ENCODE data around the gene WWOX. TPM values are rescaled to one million over a fixed set of nuclear protein-coding genes. Genes with fewer than 3 reads are reported as not detected.

Gene WWOX
- total RNA-seq, 1 donor from 2014 or later, result 28.2 TPM

DNA sequence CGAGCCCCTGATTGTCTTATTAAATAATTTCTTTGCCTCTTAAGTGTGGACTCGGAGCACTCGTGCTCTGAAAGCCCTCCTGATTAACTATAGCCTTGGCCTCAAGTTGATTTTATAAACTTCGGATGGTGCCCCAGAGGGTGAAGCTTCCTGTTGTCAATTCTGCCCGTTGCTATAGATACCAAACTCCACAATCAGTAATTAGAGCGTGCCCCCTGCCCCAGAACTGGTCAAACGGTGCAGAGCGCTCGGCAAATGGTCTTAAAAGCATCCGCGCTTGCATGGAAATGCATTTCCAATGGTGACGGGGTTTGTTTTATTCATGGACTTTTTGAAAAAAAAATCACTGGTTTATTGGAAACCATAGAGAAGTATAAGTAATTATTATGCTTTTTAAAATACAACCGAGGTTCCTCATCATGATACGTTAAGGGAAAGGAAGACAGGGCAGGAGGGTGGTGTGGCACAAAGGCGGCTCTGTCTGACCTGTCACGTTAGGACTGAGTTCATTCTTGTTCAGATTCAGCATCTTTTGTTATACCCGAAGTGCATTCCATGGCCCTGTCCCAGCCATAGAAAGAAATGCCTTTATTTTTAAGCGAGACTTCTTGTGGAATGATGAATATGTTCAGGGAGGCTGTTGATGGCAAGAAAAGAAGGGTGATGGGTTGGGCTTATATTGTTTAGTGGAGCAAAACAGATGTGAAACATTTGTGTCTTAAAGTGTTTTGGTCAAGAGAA, 1024.7 kb downstream of the WWOX start:
- Mint-ChIP-seq H3K4me3 (ENCODE audit: unreplicated experiment) (no peak overlapping the region), H3K4me1 (ENCODE audit: unreplicated experiment) (no peaks in the 10 kb centered on the region), H3K27ac (ENCODE audit: unreplicated experiment) (no peak overlapping the region)

DNA sequence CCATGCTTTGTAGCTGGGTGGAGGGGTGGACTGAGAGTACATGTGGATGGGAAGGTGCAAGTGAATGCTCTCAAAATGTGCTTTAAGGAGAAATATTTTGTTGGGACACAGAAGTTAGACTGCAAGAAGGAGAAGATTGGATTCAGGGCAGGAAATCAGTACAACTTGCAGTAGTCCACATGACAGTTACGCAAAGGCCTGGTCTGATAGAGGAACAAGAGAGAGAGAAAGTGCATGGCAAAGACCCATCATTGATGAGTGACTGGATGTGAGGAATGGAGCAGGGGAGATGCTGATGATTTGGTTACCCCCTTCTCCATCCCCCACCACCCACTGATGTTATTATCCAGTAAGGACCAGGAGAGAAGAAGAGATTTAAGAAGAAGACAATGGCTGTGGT, 1028.3 kb downstream of the WWOX start:
- DNase-seq (ENCODE audit: extremely low spot score, unreplicated experiment), result no peak
- H3K27ac Mint-ChIP-seq (ENCODE audit: unreplicated experiment), result no peak overlapping the region
- no peaks in the 10 kb centered on the region for H3K36me3 Mint-ChIP-seq (ENCODE audit: unreplicated experiment)
- H3K4me3 Mint-ChIP-seq (ENCODE audit: unreplicated experiment), result no peak overlapping the region
- TF ChIP-seq, protein P1, sequence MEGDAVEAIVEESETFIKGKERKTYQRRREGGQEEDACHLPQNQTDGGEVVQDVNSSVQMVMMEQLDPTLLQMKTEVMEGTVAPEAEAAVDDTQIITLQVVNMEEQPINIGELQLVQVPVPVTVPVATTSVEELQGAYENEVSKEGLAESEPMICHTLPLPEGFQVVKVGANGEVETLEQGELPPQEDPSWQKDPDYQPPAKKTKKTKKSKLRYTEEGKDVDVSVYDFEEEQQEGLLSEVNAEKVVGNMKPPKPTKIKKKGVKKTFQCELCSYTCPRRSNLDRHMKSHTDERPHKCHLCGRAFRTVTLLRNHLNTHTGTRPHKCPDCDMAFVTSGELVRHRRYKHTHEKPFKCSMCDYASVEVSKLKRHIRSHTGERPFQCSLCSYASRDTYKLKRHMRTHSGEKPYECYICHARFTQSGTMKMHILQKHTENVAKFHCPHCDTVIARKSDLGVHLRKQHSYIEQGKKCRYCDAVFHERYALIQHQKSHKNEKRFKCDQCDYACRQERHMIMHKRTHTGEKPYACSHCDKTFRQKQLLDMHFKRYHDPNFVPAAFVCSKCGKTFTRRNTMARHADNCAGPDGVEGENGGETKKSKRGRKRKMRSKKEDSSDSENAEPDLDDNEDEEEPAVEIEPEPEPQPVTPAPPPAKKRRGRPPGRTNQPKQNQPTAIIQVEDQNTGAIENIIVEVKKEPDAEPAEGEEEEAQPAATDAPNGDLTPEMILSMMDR (IDR thresholded peaks at IDR 0.05), result no peak
- no peaks in the 10 kb centered on the region for H3K27me3 Mint-ChIP-seq (ENCODE audit: unreplicated experiment)
- H3K4me1 Mint-ChIP-seq (ENCODE audit: unreplicated experiment), result no peaks in the 10 kb centered on the region
- no peaks in the 10 kb centered on the region for H3K9me3 Mint-ChIP-seq (ENCODE audit: unreplicated experiment)

More for the DNA sequence above, 1024.7 kb downstream of the WWOX start:
- H3K27me3 Mint-ChIP-seq (ENCODE audit: unreplicated experiment), result no peaks in the 10 kb centered on the region
- peaks cover 5% of the 10 kb centered on the region for H3K9me3 Mint-ChIP-seq (ENCODE audit: unreplicated experiment)
- no peak for DNase-seq (ENCODE audit: extremely low spot score, unreplicated experiment)
- TF ChIP-seq, protein P1 (IDR thresholded peaks at IDR 0.05), result no peak
- no peaks in the 10 kb centered on the region for H3K36me3 Mint-ChIP-seq (ENCODE audit: unreplicated experiment)

DNA sequence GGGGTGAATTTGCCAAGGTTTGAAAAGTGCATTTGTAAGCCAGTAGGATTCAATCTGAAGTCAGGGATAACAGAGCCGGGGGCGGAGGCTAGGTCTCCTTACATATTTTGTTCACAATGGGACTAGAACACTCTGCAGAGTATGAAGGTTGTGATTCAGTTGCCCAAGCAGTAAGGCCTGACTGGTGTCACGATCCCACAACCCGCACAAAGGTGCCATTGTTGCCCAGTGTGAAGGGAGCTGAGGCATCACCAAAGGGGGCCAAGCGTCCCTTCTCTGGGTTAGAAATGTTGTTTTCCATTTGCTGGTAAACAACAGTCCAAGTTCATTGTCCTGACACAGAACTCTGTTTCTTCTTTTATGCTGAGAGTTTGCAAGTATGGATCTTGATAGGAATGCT, 1029.3 kb downstream of the WWOX start:
- Mint-ChIP-seq H3K9me3 (ENCODE audit: unreplicated experiment) (no peaks in the 10 kb centered on the region), H3K36me3 (ENCODE audit: unreplicated experiment) (no peaks in the 10 kb centered on the region), H3K4me1 (ENCODE audit: unreplicated experiment) (no peaks in the 10 kb centered on the region), H3K4me3 (ENCODE audit: unreplicated experiment) (no peak overlapping the region), H3K27ac (ENCODE audit: unreplicated experiment) (no peak overlapping the region), H3K27me3 (ENCODE audit: unreplicated experiment) (no peaks in the 10 kb centered on the region)
- TF ChIP-seq, protein P1 (IDR thresholded peaks at IDR 0.05), result no peak
- no peak for DNase-seq (ENCODE audit: extremely low spot score, unreplicated experiment)

DNA sequence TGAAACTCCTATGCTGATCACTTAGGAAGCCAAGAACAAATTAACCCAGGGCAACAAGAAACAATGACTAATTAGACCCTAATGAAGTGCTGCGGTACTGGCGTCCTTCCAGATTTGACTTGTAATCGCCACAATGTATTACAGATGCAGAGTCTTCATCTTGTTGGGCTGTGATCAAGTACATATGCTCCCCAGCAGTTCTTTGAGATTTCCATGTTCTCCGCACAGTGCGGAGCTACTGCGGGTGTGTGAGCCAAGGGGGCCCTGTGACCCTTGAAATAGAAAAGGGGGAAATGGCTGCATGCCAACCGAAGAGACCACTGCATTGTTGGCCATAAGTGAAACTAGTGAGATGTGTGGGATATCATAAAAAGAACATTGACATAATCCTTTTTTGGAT, 1031.2 kb downstream of the WWOX start:
- no peaks in the 10 kb centered on the region for H3K27me3 Mint-ChIP-seq (ENCODE audit: unreplicated experiment)
- H3K4me3 Mint-ChIP-seq (ENCODE audit: unreplicated experiment), result no peak overlapping the region
- H3K4me1 Mint-ChIP-seq (ENCODE audit: unreplicated experiment), result no peaks in the 10 kb centered on the region
- TF ChIP-seq, protein P1 (IDR thresholded peaks at IDR 0.05), result no peak
- no peaks in the 10 kb centered on the region for H3K9me3 Mint-ChIP-seq (ENCODE audit: unreplicated experiment)
- no peak overlapping the region for H3K27ac Mint-ChIP-seq (ENCODE audit: unreplicated experiment)
- DNase-seq (ENCODE audit: extremely low spot score, unreplicated experiment), result no peak
- no peaks in the 10 kb centered on the region for H3K36me3 Mint-ChIP-seq (ENCODE audit: unreplicated experiment)

DNA sequence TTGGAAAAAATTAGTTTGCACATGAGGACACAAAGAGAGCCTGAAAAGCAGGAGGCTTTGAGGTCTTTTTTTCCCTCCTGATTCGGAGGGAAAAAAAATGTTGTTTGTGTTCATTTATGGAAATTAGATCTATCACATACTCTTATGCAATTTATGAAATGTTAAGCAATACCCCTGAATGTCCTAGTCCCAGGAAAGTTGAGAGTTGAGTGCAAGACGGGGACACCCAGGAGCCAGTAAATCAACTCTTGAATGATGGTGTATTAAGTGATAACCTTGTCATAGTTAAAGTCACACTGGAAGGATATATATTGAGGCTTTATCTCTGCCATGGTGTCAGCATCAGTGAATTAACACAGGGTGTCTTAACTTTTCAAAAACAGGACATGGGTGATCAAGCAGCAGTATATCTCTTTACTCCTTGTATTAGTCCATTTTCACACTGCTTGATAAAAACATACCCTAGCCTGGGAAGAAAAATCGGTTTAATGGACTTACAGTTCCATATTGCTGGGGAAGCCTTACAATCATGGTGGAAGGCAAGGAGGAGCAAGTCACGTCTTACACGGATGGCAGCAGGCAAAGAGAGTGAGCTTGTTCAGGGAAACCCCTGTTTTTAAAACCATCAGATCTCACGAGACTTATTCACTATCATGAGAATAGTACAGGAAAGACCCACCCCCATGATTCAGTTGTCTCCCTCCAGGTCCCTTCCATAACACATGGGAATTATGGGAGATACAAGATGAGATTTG, 1032.0 kb downstream of the WWOX start:
- TF ChIP-seq, protein P1 (IDR thresholded peaks at IDR 0.05), result no peak
- H3K27ac Mint-ChIP-seq (ENCODE audit: unreplicated experiment), result no peak overlapping the region
- no peaks in the 10 kb centered on the region for H3K9me3 Mint-ChIP-seq (ENCODE audit: unreplicated experiment)
- no peaks in the 10 kb centered on the region for H3K27me3 Mint-ChIP-seq (ENCODE audit: unreplicated experiment)
- H3K4me3 Mint-ChIP-seq (ENCODE audit: unreplicated experiment), result no peak overlapping the region
- no peaks in the 10 kb centered on the region for H3K36me3 Mint-ChIP-seq (ENCODE audit: unreplicated experiment)
- DNase-seq (ENCODE audit: extremely low spot score, unreplicated experiment), result no peak
- no peaks in the 10 kb centered on the region for H3K4me1 Mint-ChIP-seq (ENCODE audit: unreplicated experiment)
